ENCODE data around the gene COMT. TPM values are rescaled to one million over a fixed set of nuclear protein-coding genes. Genes with fewer than 3 reads are reported as not detected.

Gene COMT
- total RNA-seq, 1 donor from 2014 or later = 49.0 TPM

- TF ChIP-seq CTCF (IDR thresholded peaks at IDR 0.05; ENCODE audit: unreplicated experiment) = no peak
- Mint-ChIP-seq H3K27ac (ENCODE audit: unreplicated experiment) (no peak overlapping the region), H3K36me3 (ENCODE audit: low read depth, unreplicated experiment) (peaks cover 26% of the 10 kb centered on the region), H3K4me1 (ENCODE audit: unreplicated experiment) (no peaks in the 10 kb centered on the region), H3K9me3 (ENCODE audit: unreplicated experiment) (no peaks in the 10 kb centered on the region), H3K27me3 (ENCODE audit: unreplicated experiment) (peaks cover 3% of the 10 kb centered on the region), H3K4me3 (ENCODE audit: unreplicated experiment) (peak overlapping the region; percentile 25)
- no peak for DNase-seq (ENCODE audit: low spot score)
These were observed 24.0 kb upstream of the COMT start for GRCh38 chr22:19917389-19918138.

GRCh38 chr22:19918332-19919106, 23.1 kb upstream of the COMT start:
- peaks cover 21% of the 10 kb centered on the region for H3K36me3 Mint-ChIP-seq (ENCODE audit: low read depth, unreplicated experiment)
- no peaks in the 10 kb centered on the region for H3K27me3 Mint-ChIP-seq (ENCODE audit: unreplicated experiment)
- H3K4me1 Mint-ChIP-seq (ENCODE audit: unreplicated experiment) = no peaks in the 10 kb centered on the region
- H3K9me3 Mint-ChIP-seq (ENCODE audit: unreplicated experiment) = no peaks in the 10 kb centered on the region
- no peak for TF ChIP-seq CTCF (IDR thresholded peaks at IDR 0.05; ENCODE audit: unreplicated experiment)
- no peak overlapping the region for H3K27ac Mint-ChIP-seq (ENCODE audit: unreplicated experiment)
- no peak for DNase-seq (ENCODE audit: low spot score)
- no peak overlapping the region for H3K4me3 Mint-ChIP-seq (ENCODE audit: unreplicated experiment)

- Mint-ChIP-seq H3K36me3 (ENCODE audit: low read depth, unreplicated experiment) (peaks cover 7% of the 10 kb centered on the region), H3K9me3 (ENCODE audit: unreplicated experiment) (no peaks in the 10 kb centered on the region), H3K4me1 (ENCODE audit: unreplicated experiment) (no peaks in the 10 kb centered on the region), H3K27me3 (ENCODE audit: unreplicated experiment) (no peaks in the 10 kb centered on the region), H3K27ac (ENCODE audit: unreplicated experiment) (no peak overlapping the region), H3K4me3 (ENCODE audit: unreplicated experiment) (no peak overlapping the region)
- TF ChIP-seq CTCF (IDR thresholded peaks at IDR 0.05; ENCODE audit: unreplicated experiment) = no peak
- no peak for DNase-seq (ENCODE audit: low spot score)
These were observed 21.7 kb upstream of the COMT start for GRCh38 chr22:19919701-19920363.

GRCh38 chr22:19921544-19922081, 20.0 kb upstream of the COMT start:
- Mint-ChIP-seq H3K4me3 (ENCODE audit: unreplicated experiment) (no peak overlapping the region), H3K27me3 (ENCODE audit: unreplicated experiment) (no peaks in the 10 kb centered on the region), H3K9me3 (ENCODE audit: unreplicated experiment) (no peaks in the 10 kb centered on the region), H3K27ac (ENCODE audit: unreplicated experiment) (no peak overlapping the region), H3K36me3 (ENCODE audit: low read depth, unreplicated experiment) (peaks cover 3% of the 10 kb centered on the region), H3K4me1 (ENCODE audit: unreplicated experiment) (no peaks in the 10 kb centered on the region)
- no peak for TF ChIP-seq CTCF (IDR thresholded peaks at IDR 0.05; ENCODE audit: unreplicated experiment)
- DNase-seq (ENCODE audit: low spot score) = no peak
